HepG2 (cell line): ENCODE measurements around the gene TNS1.
A peak's percentile ranks its signal among the peaks of the same experiment; 100 is the strongest.

Experiments used
- CTCF ChIP-seq: sonication (generic); formaldehyde crosslinking; IDR thresholded peaks from 2 replicates; pipeline ENCODE4 v1.5.0; 2020; ENCODE audit warnings: mild to moderate bottlenecking, missing genetic modification reagents, moderate library complexity
- DZIP1 ChIP-seq: sonication (generic); formaldehyde crosslinking; IDR thresholded peaks from 2 replicates; pipeline ENCODE4 v1.5.0; 2020; ENCODE audit warnings: mild to moderate bottlenecking, missing genetic modification reagents
- EED ChIP-seq: sonication (generic); formaldehyde crosslinking; IDR thresholded peaks from 2 replicates; pipeline ENCODE4 v1.5.0; 2020; ENCODE audit warnings: mild to moderate bottlenecking, missing genetic modification reagents
- EP300 ChIP-seq, 3 experiments: sonication (generic) in 1 of 3; formaldehyde crosslinking in 1 of 3; IDR thresholded peaks; 2 replicates each; pipeline versions ENCODE4 v1.5.1 to v1.6.1; 2011 to 2020; ENCODE audit warnings: low read depth in 2 of 3, low read length in 2 of 3, borderline replicate concordance in 1 of 3, improper control_type of control experiment in 1 of 3, mild to moderate bottlenecking in 1 of 3, missing genetic modification reagents in 1 of 3, moderate library complexity in 1 of 3
- GLI4 ChIP-seq: sonication (generic); formaldehyde crosslinking; IDR thresholded peaks from 2 replicates; pipeline ENCODE4 v1.5.1; 2020; ENCODE audit warnings: missing genetic modification reagents, mild to moderate bottlenecking, moderate library complexity, borderline replicate concordance
- HDAC2 ChIP-seq: sonication (generic); formaldehyde crosslinking; IDR thresholded peaks from 2 replicates; pipeline ENCODE4 v1.4.0; 2020; ENCODE audit warnings: missing genetic modification reagents
- POLR2A ChIP-seq, 2 experiments: IDR thresholded peaks; 2 replicates each; pipeline ENCODE4 v1.6.1; 2011; ENCODE audit warnings: low read depth in 2 of 2, low read length in 2 of 2, mild to moderate bottlenecking in 1 of 2, moderate library complexity in 1 of 2; ENCODE audit not compliant: insufficient read depth in 1 of 2
- TBP ChIP-seq: sonication (generic); formaldehyde crosslinking; IDR thresholded peaks from 2 replicates; pipeline ENCODE4 v1.5.0; 2020; ENCODE audit warnings: missing genetic modification reagents
- U2AF2 ChIP-seq: fragments of 200-400 bp; formaldehyde crosslinking; IDR thresholded peaks from 2 replicates; pipeline ENCODE4 v1.6.1; 2017; ENCODE audit warnings: low read depth, mild to moderate bottlenecking, low read length
- XRCC5 ChIP-seq: fragments of 200-400 bp; formaldehyde crosslinking; optimal IDR thresholded peaks from 2 replicates; pipeline ENCODE3; 2017; ENCODE audit warnings: mild to moderate bottlenecking, low read length
- ZFP90 ChIP-seq: sonication (generic); formaldehyde crosslinking; IDR thresholded peaks from 2 replicates; pipeline ENCODE4 v1.8.0; 2022; ENCODE audit warnings: missing genetic modification reagents, mild to moderate bottlenecking, inconsistent platforms, borderline replicate concordance
- ZNF34 ChIP-seq: sonication (generic); formaldehyde crosslinking; IDR thresholded peaks from 2 replicates; pipeline ENCODE4 v1.4.0; 2020; ENCODE audit warnings: mild to moderate bottlenecking, missing genetic modification reagents, borderline replicate concordance

GRCh38 chr2:217805668-217806481 is 196.9 kb downstream of the TNS1 start:
- TF ChIP-seq HDAC2 (CRISPR knock-in tag) = no peak
- no peak for TF ChIP-seq ZFP90 (CRISPR knock-in tag)
- TF ChIP-seq TBP = no peak
- TF ChIP-seq EED (CRISPR knock-in tag) = no peak
- no peak for TF ChIP-seq DZIP1 (CRISPR knock-in tag)
- TF ChIP-seq U2AF2 = no peak
- TF ChIP-seq CTCF (CRISPR knock-in tag) = no peak
- 0 out of 4 replicates have a peak, but pooled peaks of 1 of the 2 experiments have one; percentile 19 for TF ChIP-seq POLR2A (IDR thresholded peaks at IDR 0.05; ENCODE audit: insufficient read depth in 1 of 2, low read depth in 2 of 2, low read length in 2 of 2)
- no peak for TF ChIP-seq EP300 (IDR thresholded peaks at IDR 0.05; ENCODE audit: low read depth in 2 of 2, low read length in 2 of 2)
- no peak for TF ChIP-seq EP300 (CRISPR knock-in tag; IDR thresholded peaks at IDR 0.05; ENCODE audit: borderline replicate concordance)
- TF ChIP-seq ZNF34 (CRISPR knock-in tag) = no peak
- TF ChIP-seq GLI4 (CRISPR knock-in tag) = no peak
- no peak for TF ChIP-seq XRCC5
